Gastroesophageal sphincter (tissue), 3 donors: ENCODE data around the gene GFAP.

ENCODE experiments used
- EP300 ChIP-seq: sonication (generic); formaldehyde crosslinking; IDR thresholded peaks from one replicate; pipeline ENCODE4 v1.6.1; 2017; ENCODE audit warnings: antibody characterized with exemption, mild to moderate bottlenecking
- POLR2A ChIP-seq, 2 donors: fragments of 450-650 bp; IDR thresholded peaks; one replicate each; pipeline ENCODE4 v1.6.1; 2017; ENCODE audit warnings: antibody characterized with exemption in 2 of 2, mild to moderate bottlenecking in 2 of 2, moderate library complexity in 1 of 2
- TF ChIP-seq, protein P1 (sequence below), 4 experiments: fragments of 200-600 bp in 2 of 4; fragments of 450-650 bp in 2 of 4; sonication (generic) in 1 of 4; IDR thresholded peaks; one replicate each; pipeline ENCODE4 v1.5.1; 2017 to 2019; ENCODE audit warnings: antibody characterized with exemption in 4 of 4, mild to moderate bottlenecking in 2 of 4, moderate library complexity in 2 of 4

DNA sequence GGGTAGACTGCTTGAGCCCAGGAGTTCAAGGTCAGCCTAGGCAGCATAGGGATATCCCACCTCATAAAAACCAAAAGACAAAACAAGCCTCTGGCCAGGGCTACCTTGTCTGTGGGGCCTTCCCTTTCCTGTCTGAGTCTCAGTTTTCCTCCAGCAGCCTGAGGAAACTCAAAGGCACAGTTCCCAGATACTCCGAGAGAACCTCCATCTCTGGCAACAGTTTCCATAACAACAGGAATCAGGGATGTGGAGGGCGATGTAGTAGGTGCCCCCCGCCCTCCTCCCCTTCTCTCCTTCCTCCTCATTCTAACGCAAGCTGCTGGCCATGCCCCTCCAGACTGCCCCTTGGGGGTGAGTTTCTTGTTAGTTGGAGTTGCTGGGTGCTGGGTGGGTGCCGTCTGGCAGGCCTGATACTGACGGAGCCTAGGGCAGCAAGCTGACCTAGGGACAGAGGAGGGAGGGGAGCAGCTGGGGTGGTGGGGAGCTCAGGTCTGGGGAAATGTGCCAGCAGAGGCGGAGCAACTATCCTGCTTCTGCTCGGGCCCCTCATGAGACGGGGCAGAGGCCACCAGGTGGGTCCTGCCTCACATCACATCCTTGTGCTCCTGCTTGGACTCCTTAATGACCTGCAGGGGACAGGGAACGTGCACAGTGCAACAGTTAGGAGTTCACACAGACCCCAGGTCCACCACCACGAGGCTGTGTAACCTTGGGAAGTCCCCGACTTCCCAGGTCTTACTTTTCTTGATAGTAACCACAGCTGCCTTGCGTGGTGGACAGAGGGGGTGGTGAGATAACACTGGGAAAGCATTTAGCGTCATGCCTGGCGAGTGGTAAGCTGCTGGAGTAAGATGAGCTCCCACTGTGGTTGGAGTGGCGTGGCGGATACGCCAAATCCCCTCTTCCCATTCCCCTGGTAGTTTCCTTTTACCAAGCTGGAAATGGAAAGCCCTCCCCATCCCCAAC is 8.3 kb downstream of the GFAP start:
- no peak for TF ChIP-seq POLR2A (IDR thresholded peaks at IDR 0.05)
- TF ChIP-seq, protein P1, sequence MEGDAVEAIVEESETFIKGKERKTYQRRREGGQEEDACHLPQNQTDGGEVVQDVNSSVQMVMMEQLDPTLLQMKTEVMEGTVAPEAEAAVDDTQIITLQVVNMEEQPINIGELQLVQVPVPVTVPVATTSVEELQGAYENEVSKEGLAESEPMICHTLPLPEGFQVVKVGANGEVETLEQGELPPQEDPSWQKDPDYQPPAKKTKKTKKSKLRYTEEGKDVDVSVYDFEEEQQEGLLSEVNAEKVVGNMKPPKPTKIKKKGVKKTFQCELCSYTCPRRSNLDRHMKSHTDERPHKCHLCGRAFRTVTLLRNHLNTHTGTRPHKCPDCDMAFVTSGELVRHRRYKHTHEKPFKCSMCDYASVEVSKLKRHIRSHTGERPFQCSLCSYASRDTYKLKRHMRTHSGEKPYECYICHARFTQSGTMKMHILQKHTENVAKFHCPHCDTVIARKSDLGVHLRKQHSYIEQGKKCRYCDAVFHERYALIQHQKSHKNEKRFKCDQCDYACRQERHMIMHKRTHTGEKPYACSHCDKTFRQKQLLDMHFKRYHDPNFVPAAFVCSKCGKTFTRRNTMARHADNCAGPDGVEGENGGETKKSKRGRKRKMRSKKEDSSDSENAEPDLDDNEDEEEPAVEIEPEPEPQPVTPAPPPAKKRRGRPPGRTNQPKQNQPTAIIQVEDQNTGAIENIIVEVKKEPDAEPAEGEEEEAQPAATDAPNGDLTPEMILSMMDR (IDR thresholded peaks at IDR 0.05), result no peak
- no peak for TF ChIP-seq EP300
